ENCODE results near the gene PPP2R2C.

PPP2R2C gene

GRCh38 chr4:6329478-6330383, 142.7 kb downstream of the PPP2R2C start:
- no peaks in the 10 kb centered on the region for H3K36me3 Mint-ChIP-seq (ENCODE audit: low read depth)
- H3K4me3 Mint-ChIP-seq, result no peak overlapping the region
- no peak for DNase-seq
- H3K4me1 Mint-ChIP-seq, result peaks cover 4% of the 10 kb centered on the region
- no peak overlapping the region for H3K27ac Mint-ChIP-seq
- TF ChIP-seq CTCF (IDR thresholded peaks at IDR 0.05), result no peak
- peaks cover 28% of the 10 kb centered on the region for H3K27me3 Mint-ChIP-seq (ENCODE audit: low read depth, poor library complexity)
- H3K9me3 Mint-ChIP-seq, result no peaks in the 10 kb centered on the region

GRCh38 chr4:6328526-6328925, 143.9 kb downstream of the PPP2R2C start:
- no peak for DNase-seq
- H3K36me3 Mint-ChIP-seq (ENCODE audit: low read depth), result no peaks in the 10 kb centered on the region
- H3K4me1 Mint-ChIP-seq, result peaks cover 10% of the 10 kb centered on the region
- H3K4me3 Mint-ChIP-seq, result no peak overlapping the region
- H3K9me3 Mint-ChIP-seq, result no peaks in the 10 kb centered on the region
- TF ChIP-seq CTCF (IDR thresholded peaks at IDR 0.05), result no peak
- no peak overlapping the region for H3K27ac Mint-ChIP-seq
- H3K27me3 Mint-ChIP-seq (ENCODE audit: low read depth, poor library complexity), result peaks cover 32% of the 10 kb centered on the region

GRCh38 chr4:6327220-6327917, 145.0 kb downstream of the PPP2R2C start:
- H3K27ac Mint-ChIP-seq, result no peak overlapping the region
- H3K36me3 Mint-ChIP-seq (ENCODE audit: low read depth), result no peaks in the 10 kb centered on the region
- peak; percentile 95 for TF ChIP-seq CTCF (IDR thresholded peaks at IDR 0.05)
- H3K27me3 Mint-ChIP-seq (ENCODE audit: low read depth, poor library complexity), result peaks cover 33% of the 10 kb centered on the region
- DNase-seq, result peak; percentile 92
- no peak overlapping the region for H3K4me3 Mint-ChIP-seq
- H3K9me3 Mint-ChIP-seq, result no peaks in the 10 kb centered on the region
- H3K4me1 Mint-ChIP-seq, result peaks cover 10% of the 10 kb centered on the region

GRCh38 chr4:6326312-6327060, 145.9 kb downstream of the PPP2R2C start:
- DNase-seq, result no peak
- H3K27ac Mint-ChIP-seq, result no peak overlapping the region
- peaks cover 10% of the 10 kb centered on the region for H3K4me1 Mint-ChIP-seq
- H3K9me3 Mint-ChIP-seq, result no peaks in the 10 kb centered on the region
- peaks cover 35% of the 10 kb centered on the region for H3K27me3 Mint-ChIP-seq (ENCODE audit: low read depth, poor library complexity)
- H3K4me3 Mint-ChIP-seq, result no peak overlapping the region
- H3K36me3 Mint-ChIP-seq (ENCODE audit: low read depth), result no peaks in the 10 kb centered on the region
- TF ChIP-seq CTCF (IDR thresholded peaks at IDR 0.05), result no peak

- Mint-ChIP-seq H3K9me3 (no peaks in the 10 kb centered on the region), H3K27ac (no peak overlapping the region), H3K4me3 (no peak overlapping the region), H3K27me3 (ENCODE audit: low read depth, poor library complexity) (peaks cover 34% of the 10 kb centered on the region), H3K36me3 (ENCODE audit: low read depth) (no peaks in the 10 kb centered on the region), H3K4me1 (peaks cover 10% of the 10 kb centered on the region)
- no peak for DNase-seq
- TF ChIP-seq CTCF (IDR thresholded peaks at IDR 0.05), result no peak
Observed at GRCh38 chr4:6325788-6326290, 146.6 kb downstream of the PPP2R2C start.
